Chondrocyte (in vitro differentiated cells): ENCODE data around the gene ALK. TPM values are rescaled to one million over a fixed set of nuclear protein-coding genes. Genes with fewer than 3 reads are reported as not detected.

Experiments used
- DNase-seq: peaks from one replicate; pipeline ENCODE4 v3.0.0; 2021; ENCODE audit warnings: mixed read lengths, low spot score
- H3K27ac Mint-ChIP-seq: one replicate; pipeline ENCODE4 v1.8.0; 2021; ENCODE audit warnings: mild to moderate bottlenecking, moderate library complexity, mixed read lengths; ENCODE audit not compliant: unreplicated experiment
- H3K27me3 Mint-ChIP-seq: 2 replicates; pipeline ENCODE4 v1.8.0; 2021; ENCODE audit warnings: low read depth, mixed read lengths
- H3K36me3 Mint-ChIP-seq: 2 replicates; pipeline ENCODE4 v1.8.0; 2021; ENCODE audit warnings: low read depth, mixed read lengths
- H3K4me1 Mint-ChIP-seq: 2 replicates; pipeline ENCODE4 v1.8.0; 2021; ENCODE audit warnings: low read depth, mild to moderate bottlenecking, mixed read lengths
- H3K4me3 Mint-ChIP-seq: one replicate; pipeline ENCODE4 v1.8.0; 2021; ENCODE audit warnings: mild to moderate bottlenecking, moderate library complexity, mixed read lengths; ENCODE audit not compliant: unreplicated experiment
- H3K9me3 Mint-ChIP-seq: 2 replicates; pipeline ENCODE4 v1.8.0; 2021; ENCODE audit warnings: low read depth, mixed read lengths
- total RNA-seq: library from RNA; stranded (reverse); gene quantifications from 3 replicates; pipeline ENCODE4 v1.2.1, GENCODE V29; 2021
- TF ChIP-seq, protein P1 (sequence below): fragments of 200-600 bp; sonication (generic); IDR thresholded peaks from 2 replicates; pipeline ENCODE4 v1.5.0; 2021; ENCODE audit warnings: antibody characterized with exemption, mild to moderate bottlenecking, moderate library complexity

ALK gene
- total RNA-seq, 1 donor from 2014 or later = 0.07 TPM

DNA sequence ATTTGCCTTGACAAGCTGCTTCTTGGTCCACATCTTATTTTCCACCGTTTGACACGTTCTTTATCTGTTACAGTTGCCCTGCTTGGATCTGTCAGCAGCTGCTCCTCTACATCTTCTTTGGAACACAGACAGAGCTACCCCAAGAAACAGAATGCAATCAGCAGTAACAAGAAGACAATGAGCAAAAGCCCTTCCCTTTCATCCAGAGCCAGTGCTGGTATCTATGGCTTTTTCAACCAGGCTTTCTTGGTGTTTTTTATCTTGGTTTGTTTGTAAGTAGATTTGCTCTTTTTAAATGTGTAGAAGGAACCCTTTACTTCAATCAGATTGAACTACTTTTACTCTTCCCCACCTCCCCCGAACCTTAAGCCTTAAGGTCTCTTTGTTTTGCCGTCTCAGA lies 764.3 kb downstream of the ALK start:
- no peaks in the 10 kb centered on the region for H3K27me3 Mint-ChIP-seq
- peaks cover 16% of the 10 kb centered on the region for H3K4me1 Mint-ChIP-seq
- DNase-seq = no peak
- H3K36me3 Mint-ChIP-seq = peaks cover 39% of the 10 kb centered on the region
- TF ChIP-seq, protein P1, sequence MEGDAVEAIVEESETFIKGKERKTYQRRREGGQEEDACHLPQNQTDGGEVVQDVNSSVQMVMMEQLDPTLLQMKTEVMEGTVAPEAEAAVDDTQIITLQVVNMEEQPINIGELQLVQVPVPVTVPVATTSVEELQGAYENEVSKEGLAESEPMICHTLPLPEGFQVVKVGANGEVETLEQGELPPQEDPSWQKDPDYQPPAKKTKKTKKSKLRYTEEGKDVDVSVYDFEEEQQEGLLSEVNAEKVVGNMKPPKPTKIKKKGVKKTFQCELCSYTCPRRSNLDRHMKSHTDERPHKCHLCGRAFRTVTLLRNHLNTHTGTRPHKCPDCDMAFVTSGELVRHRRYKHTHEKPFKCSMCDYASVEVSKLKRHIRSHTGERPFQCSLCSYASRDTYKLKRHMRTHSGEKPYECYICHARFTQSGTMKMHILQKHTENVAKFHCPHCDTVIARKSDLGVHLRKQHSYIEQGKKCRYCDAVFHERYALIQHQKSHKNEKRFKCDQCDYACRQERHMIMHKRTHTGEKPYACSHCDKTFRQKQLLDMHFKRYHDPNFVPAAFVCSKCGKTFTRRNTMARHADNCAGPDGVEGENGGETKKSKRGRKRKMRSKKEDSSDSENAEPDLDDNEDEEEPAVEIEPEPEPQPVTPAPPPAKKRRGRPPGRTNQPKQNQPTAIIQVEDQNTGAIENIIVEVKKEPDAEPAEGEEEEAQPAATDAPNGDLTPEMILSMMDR = no peak
- no peak overlapping the region for H3K4me3 Mint-ChIP-seq
- no peak overlapping the region for H3K27ac Mint-ChIP-seq
- H3K9me3 Mint-ChIP-seq = no peaks in the 10 kb centered on the region

DNA sequence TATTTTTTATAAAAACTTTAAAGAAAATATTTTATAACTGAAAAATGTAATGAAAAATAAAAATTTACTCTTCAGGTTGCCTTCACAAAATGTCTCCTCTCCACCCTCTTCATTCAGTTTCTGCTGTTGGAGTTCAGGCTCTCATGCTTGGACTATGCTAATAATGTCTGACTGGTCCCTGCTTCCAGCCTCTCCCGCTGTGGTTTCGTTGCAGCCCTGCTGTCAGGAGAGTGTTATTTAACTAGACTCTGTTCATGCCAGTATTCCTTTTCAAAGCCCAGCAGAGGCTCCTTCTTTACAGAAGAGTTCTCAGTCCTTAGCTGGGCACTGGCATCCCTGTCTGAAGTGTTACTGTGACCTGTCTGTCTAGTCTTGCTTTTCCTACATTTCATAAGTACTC lies 765.8 kb downstream of the ALK start:
- TF ChIP-seq, protein P1 = no peak
- H3K4me3 Mint-ChIP-seq = no peak overlapping the region
- no peak for DNase-seq
- no peaks in the 10 kb centered on the region for H3K9me3 Mint-ChIP-seq
- peak overlapping the region; percentile 46 for H3K27ac Mint-ChIP-seq
- H3K4me1 Mint-ChIP-seq = peaks cover 16% of the 10 kb centered on the region
- no peaks in the 10 kb centered on the region for H3K27me3 Mint-ChIP-seq
- peaks cover 39% of the 10 kb centered on the region for H3K36me3 Mint-ChIP-seq

GRCh38 chr2:29154610-29155009 lies 766.8 kb downstream of the ALK start:
- TF ChIP-seq, protein P1 = no peak
- Mint-ChIP-seq H3K4me3 (no peak overlapping the region), H3K36me3 (peaks cover 36% of the 10 kb centered on the region), H3K4me1 (peaks cover 16% of the 10 kb centered on the region), H3K27me3 (no peaks in the 10 kb centered on the region), H3K9me3 (no peaks in the 10 kb centered on the region), H3K27ac (no peak overlapping the region)
- no peak for DNase-seq

DNA sequence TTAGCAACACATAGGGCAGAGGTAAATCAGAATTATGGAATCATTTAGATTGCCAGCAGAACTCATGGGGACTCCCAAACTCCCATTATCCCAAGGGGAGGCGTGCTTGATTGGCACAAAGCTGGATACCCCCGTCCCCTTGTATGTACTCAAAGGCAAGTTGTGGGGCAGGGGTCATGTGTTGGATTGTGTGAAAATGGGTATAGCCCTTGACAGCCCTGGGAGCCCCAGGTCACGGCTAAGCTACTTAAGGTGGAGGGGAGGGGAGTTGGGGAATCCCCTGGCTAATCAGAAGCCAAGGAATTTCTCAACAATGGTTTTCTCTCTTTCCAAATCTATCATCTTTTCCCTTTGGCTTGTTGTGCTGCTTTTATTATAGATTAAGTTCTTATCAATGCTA lies 773.4 kb downstream of the ALK start:
- no peaks in the 10 kb centered on the region for H3K27me3 Mint-ChIP-seq
- no peak for DNase-seq
- TF ChIP-seq, protein P1 = no peak
- no peaks in the 10 kb centered on the region for H3K4me1 Mint-ChIP-seq
- no peak overlapping the region for H3K4me3 Mint-ChIP-seq
- no peaks in the 10 kb centered on the region for H3K9me3 Mint-ChIP-seq
- peaks cover 25% of the 10 kb centered on the region for H3K36me3 Mint-ChIP-seq
- no peak overlapping the region for H3K27ac Mint-ChIP-seq

DNA sequence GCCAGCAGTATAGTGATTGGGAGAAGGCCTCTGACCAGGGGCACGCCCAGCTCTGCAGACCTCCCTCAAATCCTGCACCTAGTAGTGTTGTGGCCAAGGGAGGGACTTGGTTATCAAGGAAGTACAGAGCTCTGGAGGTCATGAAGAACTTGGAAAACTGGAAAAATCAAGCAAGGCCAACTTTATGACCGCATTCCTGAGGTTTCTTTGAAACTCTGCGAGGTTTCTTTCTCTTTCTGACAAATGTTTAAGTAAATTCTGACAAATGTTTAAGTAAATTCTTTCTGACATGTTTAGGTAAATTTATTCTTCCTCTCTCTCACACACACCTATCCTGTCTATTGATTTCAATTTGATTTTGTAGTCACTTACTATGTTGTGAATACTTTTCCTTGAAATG lies 775.2 kb downstream of the ALK start:
- Mint-ChIP-seq H3K4me1 (no peaks in the 10 kb centered on the region), H3K27me3 (no peaks in the 10 kb centered on the region), H3K36me3 (peaks cover 21% of the 10 kb centered on the region), H3K4me3 (no peak overlapping the region), H3K9me3 (no peaks in the 10 kb centered on the region), H3K27ac (no peak overlapping the region)
- DNase-seq = no peak
- TF ChIP-seq, protein P1 = no peak
